ENCODE data around the gene HDAC9. TPM values are rescaled to one million over a fixed set of nuclear protein-coding genes. Genes with fewer than 3 reads are reported as not detected.

HDAC9 gene
- polyA plus RNA-seq, 2 of the 4 experiments (the other 2 are of a cell fraction) = 0.05 to 0.26 TPM

GRCh38 chr7:18579698-18580097 is 84.1 kb downstream of the HDAC9 start:
- 61% methylated on average over 4 of the region's 4 CpGs for WGBS (ENCODE audit: missing lambda C conversion rate)
- ATAC-seq (no peak), DNase-seq (ENCODE audit: low read depth in 1 of 2, low spot score in 1 of 2) (no peak), FAIRE-seq (no peak)
- POLR2A ChIA-PET = no interaction called here
- no peak overlapping the region for H3K27ac ChIP-seq
- CTCF ChIA-PET = interaction anchor here (2.7 kb wide), 1 partner anchor 11 kb away, joined by 24 read pairs; no protein-coding TSS in a partner anchor
- H3K4me3 ChIP-seq = no peak overlapping the region
- no peaks in the 10 kb centered on the region for H3K9me3 ChIP-seq
- H3K4me2 ChIP-seq = no peak overlapping the region
- H3K4me1 ChIP-seq = no peaks in the 10 kb centered on the region
- no peak for TF ChIP-seq TP53 (CRISPR knock-in tag; IDR thresholded peaks at IDR 0.05)
- TF ChIP-seq POLR2AphosphoS2 (conservative IDR thresholded peaks at IDR 0.05; ENCODE audit: low read length) = no peak
- TF ChIP-seq PHF8 (IDR thresholded peaks at IDR 0.05; ENCODE audit: borderline replicate concordance, low read depth) = no peak
- TF ChIP-seq EHF (CRISPR knock-in tag; IDR thresholded peaks at IDR 0.05) = no peak
- no peak for TF ChIP-seq EP300 (IDR thresholded peaks at IDR 0.05)
- no peak for TF ChIP-seq KDM5A (IDR thresholded peaks at IDR 0.05)
- no peak for TF ChIP-seq CBX8 (IDR thresholded peaks at IDR 0.05)
- TF ChIP-seq HDAC2 (IDR thresholded peaks at IDR 0.05) = no peak
- no peak for TF ChIP-seq MAFK (IDR thresholded peaks at IDR 0.05; ENCODE audit: partially characterized antibody)

- ATAC-seq (no peak), DNase-seq (ENCODE audit: low read depth in 1 of 2, low spot score in 1 of 2) (no peak), FAIRE-seq (no peak)
- Histone ChIP-seq H3K9me3 (no peaks in the 10 kb centered on the region), H3K4me1 (no peaks in the 10 kb centered on the region), H3K4me2 (no peak overlapping the region), H3K4me3 (no peak overlapping the region), H3K27ac (no peak overlapping the region)
- POLR2A ChIA-PET = no interaction called here
- CTCF ChIA-PET = interaction anchor here (1.2 to 2.7 kb wide), 3 partner anchors 10 to 226 kb away, joined by 3 to 24 read pairs (median 3); no protein-coding TSS in a partner anchor
- WGBS (ENCODE audit: missing lambda C conversion rate) = 64% methylated on average over 1 of the region's 1 CpG
- TF ChIP-seq BCL3 (IDR thresholded peaks at IDR 0.05) (no peak), RAD21 (conservative IDR thresholded peaks at IDR 0.05 in 1 of 2, IDR thresholded peaks at IDR 0.05 in 1 of 2) (no peak), ZSCAN20 (CRISPR knock-in tag; IDR thresholded peaks at IDR 0.05) (no peak), REST (IDR thresholded peaks at IDR 0.05) (no peak), CHD4 (IDR thresholded peaks at IDR 0.05; ENCODE audit: borderline replicate concordance) (no peak), GATA3 (IDR thresholded peaks at IDR 0.05; ENCODE audit: borderline replicate concordance) (no peak), RNF2 (IDR thresholded peaks at IDR 0.05; ENCODE audit: borderline replicate concordance, low read depth) (no peak), EHMT2 (IDR thresholded peaks at IDR 0.05; ENCODE audit: low read depth) (no peak), HDAC2 (IDR thresholded peaks at IDR 0.05) (no peak), MAX (IDR thresholded peaks at IDR 0.05) (no peak), MAFK (IDR thresholded peaks at IDR 0.05; ENCODE audit: partially characterized antibody) (no peak), HES2 (IDR thresholded peaks at IDR 0.05) (no peak), PBX3 (IDR thresholded peaks at IDR 0.05) (no peak)
Measured at GRCh38 chr7:18580950-18581349, 85.4 kb downstream of the HDAC9 start.
